ENCODE results near the gene GIMAP7.
"Not testable (repeated sequence)": the region's sequence is repeated elsewhere in the genome, so short reads cannot be mapped to it uniquely, and the experiment has no call there.

The GIMAP7 gene

GRCh38 chr7:150514748-150515222 lies at the start of gene GIMAP7:
TSS of gene GIMAP7 (plus strand) at chr7:150514872. CDS start at chr7:150519975, 5,103 bp downstream.
- DNase-seq: no peak

GRCh38 chr7:150464962-150465361 lies 49.7 kb upstream of the GIMAP7 start:
- no peak for DNase-seq

GRCh38 chr7:150465414-150465813 lies 49.3 kb upstream of the GIMAP7 start:
- DNase-seq: no peak

GRCh38 chr7:150466477-150466876 lies 48.2 kb upstream of the GIMAP7 start:
- no peak for DNase-seq

- no peak for DNase-seq
Measured at GRCh38 chr7:150468241-150468640, 46.4 kb upstream of the GIMAP7 start.

- no peak for DNase-seq
Measured at GRCh38 chr7:150471886-150472285, 42.8 kb upstream of the GIMAP7 start.

GRCh38 chr7:150473902-150474301 lies 40.8 kb upstream of the GIMAP7 start:
- no peak for DNase-seq

GRCh38 chr7:150476285-150476684 lies 38.4 kb upstream of the GIMAP7 start:
- DNase-seq: no peak

- DNase-seq: no peak
Measured at GRCh38 chr7:150476819-150477631, 37.6 kb upstream of the GIMAP7 start.

- peak; percentile 27 for DNase-seq
Measured at GRCh38 chr7:150479023-150479716, 35.5 kb upstream of the GIMAP7 start.

GRCh38 chr7:150481186-150481920 lies 33.3 kb upstream of the GIMAP7 start:
- no peak for DNase-seq

- no peak for DNase-seq
Measured at GRCh38 chr7:150481922-150482321, 32.8 kb upstream of the GIMAP7 start.

- not testable (repeated sequence) for DNase-seq
Measured at GRCh38 chr7:150483514-150483913, 31.2 kb upstream of the GIMAP7 start.

- not testable (repeated sequence) for DNase-seq
Measured at GRCh38 chr7:150484071-150484470, 30.6 kb upstream of the GIMAP7 start.

- DNase-seq: no peak
Measured at GRCh38 chr7:150487625-150488024, 27.0 kb upstream of the GIMAP7 start.

GRCh38 chr7:150489782-150490181 lies 24.9 kb upstream of the GIMAP7 start:
- DNase-seq: no peak

GRCh38 chr7:150493442-150493841 lies 21.2 kb upstream of the GIMAP7 start:
- DNase-seq: not testable (repeated sequence)

GRCh38 chr7:150502519-150502918 lies 12.2 kb upstream of the GIMAP7 start:
- DNase-seq: no peak

GRCh38 chr7:150503155-150503554 lies 11.5 kb upstream of the GIMAP7 start:
- DNase-seq: no peak

- no peak for DNase-seq
Measured at GRCh38 chr7:150503581-150503980, 11.1 kb upstream of the GIMAP7 start.

GRCh38 chr7:150507947-150508602 lies 6.6 kb upstream of the GIMAP7 start:
- DNase-seq: no peak

GRCh38 chr7:150511048-150511447 lies 3.6 kb upstream of the GIMAP7 start:
- no peak for DNase-seq

- DNase-seq: no peak
Measured at GRCh38 chr7:150513758-150514157, 914 bp upstream of the GIMAP7 start.

Data from NCI-H748 treated with DMSO at 0.1 percent for 48 hours (cell line).